ENCODE measurements around the gene RHBDL2.

The RHBDL2 gene

DNA sequence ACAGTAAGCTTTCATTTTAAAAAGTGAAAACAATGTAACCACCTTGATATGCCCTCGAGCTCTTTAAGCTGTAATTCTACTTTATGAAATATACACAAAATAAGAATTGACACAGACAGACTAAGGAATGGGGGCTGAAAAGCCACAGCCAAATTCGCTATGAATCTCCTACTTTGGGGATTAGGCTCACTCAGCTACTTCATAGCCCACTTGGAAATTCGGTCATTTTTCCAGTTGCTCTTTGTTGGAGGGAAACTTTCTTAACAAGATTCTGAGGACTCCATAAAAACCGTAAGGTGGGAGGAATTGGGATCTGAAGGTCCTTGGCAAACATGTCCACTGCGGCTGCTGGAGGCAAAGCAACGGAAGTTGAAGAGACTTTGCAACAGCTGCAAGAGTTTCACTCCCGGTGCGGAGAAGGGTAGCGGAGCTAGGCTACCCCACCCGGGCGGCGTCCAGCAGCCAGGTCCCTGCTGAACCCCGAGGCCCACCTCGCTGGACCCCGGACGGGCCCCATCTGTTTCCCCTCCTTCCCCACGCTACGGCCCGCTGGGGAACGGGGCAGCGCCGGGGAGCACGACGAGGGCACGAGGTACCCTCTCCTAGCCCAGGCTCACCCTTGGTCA lies 69.1 kb downstream of the RHBDL2 start:
- DNase-seq: no peak
- Histone ChIP-seq H3K36me3 (no peaks in the 10 kb centered on the region), H3K9me3 (no peaks in the 10 kb centered on the region), H3K27me3 (no peaks in the 10 kb centered on the region), H3K27ac (peak overlapping the region; percentile 62 to 77), H3K4me3 (peak overlapping the region; percentile 74 to 91), H3K4me1 (peaks cover 0 to 22% (median 14%) of the 10 kb centered on the region in 4 donors)
- no peak for TF ChIP-seq CTCF (IDR thresholded peaks at IDR 0.05)
- intact Hi-C loops (cut with DNase I; ENCODE audit: low total_unique reads): no loop called here

DNA sequence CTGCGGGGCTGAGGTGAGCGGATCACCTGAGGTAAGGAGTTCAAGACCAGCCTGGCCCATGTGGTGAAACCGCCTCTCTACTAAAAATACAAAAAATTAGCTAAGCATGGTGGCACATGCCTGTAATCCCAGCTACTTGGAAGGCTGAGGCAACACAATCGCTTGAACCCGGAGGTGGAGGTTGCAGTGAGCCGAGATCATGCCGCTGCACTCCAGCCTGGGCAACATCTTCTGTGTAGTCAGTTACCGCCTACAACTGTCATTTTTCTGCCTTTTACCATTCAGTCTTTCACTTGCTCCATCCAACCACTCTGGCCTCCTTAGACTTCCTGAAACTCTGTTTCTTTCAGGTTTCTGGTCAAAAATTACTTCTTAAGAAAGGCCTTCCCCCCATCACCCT lies 70.6 kb downstream of the RHBDL2 start:
- DNase-seq: no peak
- intact Hi-C loops (cut with DNase I; ENCODE audit: low total_unique reads): no loop called here
- no peaks in the 10 kb centered on the region for H3K9me3 ChIP-seq
- H3K4me3 ChIP-seq: no peak overlapping the region
- no peak overlapping the region for H3K27ac ChIP-seq
- no peaks in the 10 kb centered on the region for H3K36me3 ChIP-seq
- TF ChIP-seq CTCF (IDR thresholded peaks at IDR 0.05): no peak
- H3K27me3 ChIP-seq: no peaks in the 10 kb centered on the region
- peaks cover 0 to 22% (median 14%) of the 10 kb centered on the region in 4 donors for H3K4me1 ChIP-seq

DNA sequence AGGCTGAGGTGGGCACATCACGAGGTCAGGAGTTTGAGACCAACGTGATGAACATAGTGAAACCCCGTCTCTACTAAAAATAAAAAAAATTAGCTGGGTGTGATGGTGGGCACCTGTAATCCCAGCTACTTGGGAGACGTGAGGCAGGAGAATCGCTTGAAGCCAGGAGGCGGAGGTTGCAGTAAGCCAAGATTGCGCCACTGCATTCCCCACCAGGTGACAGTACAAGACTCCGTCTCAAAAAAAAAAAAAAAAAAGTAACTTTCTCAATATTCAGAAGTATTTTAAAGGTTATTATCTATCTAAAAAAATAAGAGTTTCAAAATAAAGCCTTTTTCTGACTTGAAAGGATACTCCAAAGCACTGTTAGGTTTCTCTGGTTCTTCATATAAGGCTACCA lies 74.4 kb downstream of the RHBDL2 start:
- TF ChIP-seq CTCF (IDR thresholded peaks at IDR 0.05): no peak
- DNase-seq: no peak
- no peak overlapping the region for H3K27ac ChIP-seq
- no peaks in the 10 kb centered on the region for H3K9me3 ChIP-seq
- peaks cover 0 to 21% (median 7%) of the 10 kb centered on the region in 4 donors for H3K4me1 ChIP-seq
- no peak overlapping the region for H3K4me3 ChIP-seq
- no peaks in the 10 kb centered on the region for H3K27me3 ChIP-seq
- peaks cover 0 to 13% (median 7%) of the 10 kb centered on the region in 3 donors for H3K36me3 ChIP-seq
- intact Hi-C loops (cut with DNase I; ENCODE audit: low total_unique reads): no loop called here

GRCh38 chr1:38865112-38865715 lies 76.4 kb downstream of the RHBDL2 start:
- Histone ChIP-seq H3K9me3 (no peaks in the 10 kb centered on the region), H3K4me3 (no peak overlapping the region), H3K27ac (no peak overlapping the region), H3K36me3 (peaks cover 0 to 13% (median 7%) of the 10 kb centered on the region in 3 donors), H3K27me3 (no peaks in the 10 kb centered on the region), H3K4me1 (peaks cover 0 to 36% (median 11%) of the 10 kb centered on the region in 4 donors)
- intact Hi-C loops (cut with DNase I; ENCODE audit: low total_unique reads): no loop called here
- DNase-seq: no peak
- TF ChIP-seq CTCF (IDR thresholded peaks at IDR 0.05): no peak

DNA sequence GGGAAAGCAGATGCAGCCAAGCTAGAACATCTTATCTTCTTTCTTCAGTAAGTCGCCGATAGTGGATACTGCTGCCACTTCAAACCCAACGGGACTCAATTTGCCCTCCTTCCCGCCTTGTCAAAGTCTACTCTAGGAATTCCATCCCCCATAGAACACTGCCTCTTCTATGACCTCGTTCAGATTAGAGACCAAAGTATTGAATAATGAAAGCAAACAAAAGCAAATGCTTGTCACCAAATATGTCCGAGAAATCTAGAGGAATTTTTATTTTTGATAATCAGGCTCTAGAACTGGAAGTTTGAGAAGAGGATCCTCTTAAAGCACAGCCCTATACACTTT lies 81.2 kb downstream of the RHBDL2 start:
- H3K4me3 ChIP-seq: peak overlapping the region; percentile 97 to 98
- H3K27me3 ChIP-seq: no peaks in the 10 kb centered on the region
- intact Hi-C loops (cut with DNase I; ENCODE audit: low total_unique reads): loop anchor here (5.0 kb wide), 1 partner anchor 132 kb away; the partner anchor contains the start of gene AKIRIN1
- H3K27ac ChIP-seq: peak overlapping the region; percentile 83 to 97
- H3K9me3 ChIP-seq: no peaks in the 10 kb centered on the region
- H3K36me3 ChIP-seq: peaks cover 14 to 23% (median 20%) of the 10 kb centered on the region in 3 donors
- TF ChIP-seq CTCF (IDR thresholded peaks at IDR 0.05): no peak
- no peak for DNase-seq
- peaks cover 0 to 68% (median 26%) of the 10 kb centered on the region in 4 donors for H3K4me1 ChIP-seq
